DND-41 (cell line): ENCODE data around the gene EPB41L4A.

Experiments used
- ATAC-seq: fragments of 200-7000 bp; cut with Tn5 transposase; 3 replicates; pipeline ENCODE4 v1.9.1; 2021; ENCODE audit warnings: low read depth; ENCODE audit not compliant: insufficient read depth
- DNase-seq: peaks from one replicate; pipeline ENCODE4 v3.0.0-alpha.2; 2020
- H2AFZ ChIP-seq: 2 replicates; pipeline ENCODE4 v1.6.0; 2012; ENCODE audit warnings: low read depth, low read length
- H3K27ac ChIP-seq: 2 replicates; pipeline ENCODE4 v1.5.1; 2012; ENCODE audit warnings: low read length, inconsistent platforms
- H3K27me3 ChIP-seq: fragments of 200-600 bp; sonication (generic); 2 replicates; pipeline ENCODE4 v1.6.0; 2012; ENCODE audit warnings: low read length, mild to moderate bottlenecking, inconsistent platforms; ENCODE audit not compliant: insufficient read depth, poor library complexity
- H3K36me3 ChIP-seq: 2 replicates; pipeline ENCODE4 v1.5.1; 2012; ENCODE audit warnings: low read length, inconsistent platforms; ENCODE audit not compliant: insufficient read depth
- H3K4me1 ChIP-seq: 2 replicates; pipeline ENCODE4 v1.5.1; 2012; ENCODE audit warnings: mild to moderate bottlenecking, low read length; ENCODE audit not compliant: insufficient read depth
- H3K4me2 ChIP-seq: 2 replicates; pipeline ENCODE4 v1.6.0; 2012; ENCODE audit warnings: mild to moderate bottlenecking, moderate library complexity, low read length, inconsistent platforms; ENCODE audit not compliant: insufficient read depth
- H3K4me3 ChIP-seq, 2 experiments: fragments of 200-600 bp in 1 of 2; shearing (Covaris generic) in 1 of 2; 2 replicates each; pipeline ENCODE4 v1.5.1; 2012 to 2016; ENCODE audit warnings: inconsistent platforms in 2 of 2, low read length in 2 of 2, mild to moderate bottlenecking in 2 of 2, low read depth in 1 of 2, moderate library complexity in 1 of 2
- H3K79me2 ChIP-seq: 2 replicates; pipeline ENCODE4 v1.6.0; 2012; ENCODE audit warnings: low read length, inconsistent platforms; ENCODE audit not compliant: insufficient read depth
- H3K9ac ChIP-seq: 2 replicates; pipeline ENCODE4 v1.6.0; 2012; ENCODE audit warnings: low read depth, mild to moderate bottlenecking, inconsistent platforms, low read length, moderate library complexity
- H3K9me3 ChIP-seq: 2 replicates; pipeline ENCODE4 v1.5.1; 2012; ENCODE audit warnings: low read length, moderate library complexity, mild to moderate bottlenecking, inconsistent platforms; ENCODE audit not compliant: insufficient read depth, severe bottlenecking
- H4K20me1 ChIP-seq: 2 replicates; pipeline ENCODE4 v1.6.0; 2012; ENCODE audit warnings: low read length; ENCODE audit not compliant: insufficient read depth
- EZH2 ChIP-seq: IDR thresholded peaks from 3 replicates; pipeline ENCODE4 v1.6.1; 2012; ENCODE audit warnings: borderline replicate concordance, low read depth, mild to moderate bottlenecking, moderate library complexity, low read length, inconsistent platforms; ENCODE audit not compliant: severe bottlenecking
- TF ChIP-seq, protein P1 (sequence below): IDR thresholded peaks from 2 replicates; pipeline ENCODE4 v1.5.1; 2012; ENCODE audit warnings: borderline replicate concordance, low read length, moderate library complexity, mild to moderate bottlenecking; ENCODE audit not compliant: poor library complexity, severe bottlenecking; ENCODE audit errors: extremely low read depth

EPB41L4A gene

DNA sequence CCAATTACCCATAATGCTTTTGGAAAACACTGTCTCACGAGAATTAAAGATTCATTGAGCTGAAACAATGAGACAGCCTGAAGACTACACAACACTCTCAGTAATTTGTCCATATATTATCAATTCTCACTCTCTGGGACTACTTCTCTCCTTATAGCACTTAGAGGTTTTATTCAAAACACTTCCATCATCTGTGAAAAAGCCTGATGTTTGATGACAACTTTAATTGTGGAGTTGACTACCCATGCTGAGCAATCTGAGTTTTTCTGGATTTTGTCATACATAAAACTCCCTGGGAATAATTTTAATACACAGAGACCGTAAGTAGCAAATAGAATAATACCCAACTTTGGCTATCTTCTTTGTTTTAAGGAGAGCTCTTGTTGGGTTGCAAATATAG is 305.5 kb downstream of the EPB41L4A start:
- H2AFZ ChIP-seq = no peak overlapping the region
- no peaks in the 10 kb centered on the region for H3K36me3 ChIP-seq
- H3K4me2 ChIP-seq = no peak overlapping the region
- no peak for DNase-seq
- no peak for TF ChIP-seq EZH2
- TF ChIP-seq, protein P1, sequence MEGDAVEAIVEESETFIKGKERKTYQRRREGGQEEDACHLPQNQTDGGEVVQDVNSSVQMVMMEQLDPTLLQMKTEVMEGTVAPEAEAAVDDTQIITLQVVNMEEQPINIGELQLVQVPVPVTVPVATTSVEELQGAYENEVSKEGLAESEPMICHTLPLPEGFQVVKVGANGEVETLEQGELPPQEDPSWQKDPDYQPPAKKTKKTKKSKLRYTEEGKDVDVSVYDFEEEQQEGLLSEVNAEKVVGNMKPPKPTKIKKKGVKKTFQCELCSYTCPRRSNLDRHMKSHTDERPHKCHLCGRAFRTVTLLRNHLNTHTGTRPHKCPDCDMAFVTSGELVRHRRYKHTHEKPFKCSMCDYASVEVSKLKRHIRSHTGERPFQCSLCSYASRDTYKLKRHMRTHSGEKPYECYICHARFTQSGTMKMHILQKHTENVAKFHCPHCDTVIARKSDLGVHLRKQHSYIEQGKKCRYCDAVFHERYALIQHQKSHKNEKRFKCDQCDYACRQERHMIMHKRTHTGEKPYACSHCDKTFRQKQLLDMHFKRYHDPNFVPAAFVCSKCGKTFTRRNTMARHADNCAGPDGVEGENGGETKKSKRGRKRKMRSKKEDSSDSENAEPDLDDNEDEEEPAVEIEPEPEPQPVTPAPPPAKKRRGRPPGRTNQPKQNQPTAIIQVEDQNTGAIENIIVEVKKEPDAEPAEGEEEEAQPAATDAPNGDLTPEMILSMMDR = no peak
- H3K4me1 ChIP-seq = no peaks in the 10 kb centered on the region
- no peak overlapping the region for H3K27ac ChIP-seq
- no peaks in the 10 kb centered on the region for H3K79me2 ChIP-seq
- H3K9ac ChIP-seq = no peak overlapping the region
- H3K9me3 ChIP-seq = no peaks in the 10 kb centered on the region
- ATAC-seq = no peak
- no peaks in the 10 kb centered on the region for H3K27me3 ChIP-seq
- H4K20me1 ChIP-seq = no peaks in the 10 kb centered on the region
- H3K4me3 ChIP-seq = no peak overlapping the region
